ENCODE data around the gene GRN.
A peak's percentile ranks its signal among the peaks of the same experiment; 100 is the strongest.
"Not testable (repeated sequence)": the region's sequence is repeated elsewhere in the genome, so short reads cannot be mapped to it uniquely, and the experiment has no call there.

The GRN gene

GRCh38 chr17:44362459-44362948 lies 17.4 kb downstream of the GRN start:
- no peak for DNase-seq

- peak; percentile 43 to 71 for DNase-seq
Measured at GRCh38 chr17:44362949-44363612, 18.0 kb downstream of the GRN start.

GRCh38 chr17:44363613-44364159 lies 18.6 kb downstream of the GRN start, which contains the start of gene FAM171A2:
TSS of gene FAM171A2 (minus strand) at chr17:44363853. CDS start at chr17:44363714, 139 bp downstream.
- peak; percentile 66 to 75 for DNase-seq

GRCh38 chr17:44365051-44365450 lies 19.9 kb downstream of the GRN start:
- not testable (repeated sequence) for DNase-seq

DNA sequence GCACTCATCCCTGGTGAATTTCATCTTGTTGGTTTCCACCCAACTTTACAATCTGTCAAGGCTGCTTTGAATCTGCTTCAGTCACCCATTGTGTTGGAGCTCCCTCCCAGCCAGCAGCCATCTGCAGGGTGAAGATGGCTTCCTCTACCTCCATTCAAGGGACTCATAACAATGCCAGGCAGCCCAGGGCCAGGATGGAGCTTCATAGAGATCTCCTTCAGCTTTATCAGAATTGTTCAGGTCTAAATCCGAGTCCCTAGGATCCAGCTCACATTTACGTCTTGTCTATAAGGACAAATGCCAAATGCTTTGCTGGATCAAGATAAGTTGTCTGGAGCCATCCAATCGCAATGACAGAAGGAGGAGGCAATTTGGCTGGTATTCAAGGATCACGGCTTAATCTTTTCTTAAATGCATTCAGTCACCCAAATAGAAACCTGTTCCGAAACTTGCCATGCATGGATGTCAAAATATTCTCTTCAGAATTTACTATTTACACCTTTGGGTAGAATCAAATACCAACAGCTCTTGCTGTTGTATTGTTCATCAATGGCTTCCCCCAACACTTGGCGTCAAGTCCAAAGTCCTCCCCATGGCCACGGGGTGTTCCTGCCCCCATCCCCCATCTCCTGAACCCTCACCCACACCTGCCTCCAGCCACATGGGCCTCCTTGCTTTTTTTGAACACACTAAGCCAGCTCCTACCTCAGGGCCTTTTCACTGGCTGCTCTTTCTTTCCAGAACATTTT lies 22.3 kb downstream of the GRN start:
- DNase-seq, result no peak

DNA sequence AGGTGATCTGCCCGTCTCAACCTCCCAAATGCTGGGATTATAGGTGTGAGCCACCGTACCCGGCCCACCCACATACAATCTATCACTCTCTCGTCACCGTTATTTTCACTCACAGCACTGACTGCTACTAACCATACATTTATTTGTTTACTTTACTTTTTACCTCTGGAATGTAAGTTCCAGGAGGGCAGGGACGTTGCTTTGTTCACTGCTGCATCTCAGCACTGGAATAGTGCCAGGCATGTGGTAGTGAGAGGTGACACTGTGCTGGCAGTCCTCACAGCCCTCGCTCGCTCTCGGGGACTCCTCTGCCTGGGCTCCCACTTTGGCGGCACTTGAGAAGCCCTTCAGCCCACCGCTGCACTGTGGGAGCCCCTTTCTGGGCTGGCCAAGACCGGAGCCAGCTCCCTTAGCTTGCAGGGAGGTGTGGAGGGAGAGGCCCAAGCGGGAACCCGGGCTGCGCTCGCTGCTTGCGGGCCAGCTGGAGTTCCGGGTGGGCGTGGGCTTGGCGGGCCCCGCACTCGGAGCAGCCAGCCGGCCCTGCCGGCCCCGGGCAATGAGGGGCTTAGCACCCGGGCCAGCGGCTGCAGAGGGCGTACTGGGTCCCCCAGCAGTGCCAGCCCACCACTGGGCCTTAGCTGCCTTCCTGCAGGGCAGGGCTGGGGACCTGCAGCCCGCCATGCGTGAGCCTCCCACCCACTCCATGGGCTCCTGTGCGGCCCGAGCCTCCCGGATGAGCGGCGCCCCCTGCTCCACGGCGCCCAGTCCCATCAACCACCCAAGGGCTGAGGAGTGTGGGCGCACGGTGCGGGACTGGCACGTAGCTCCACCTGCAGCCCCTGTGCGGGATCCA lies 23.5 kb downstream of the GRN start:
- DNase-seq, result not testable (repeated sequence)

DNA sequence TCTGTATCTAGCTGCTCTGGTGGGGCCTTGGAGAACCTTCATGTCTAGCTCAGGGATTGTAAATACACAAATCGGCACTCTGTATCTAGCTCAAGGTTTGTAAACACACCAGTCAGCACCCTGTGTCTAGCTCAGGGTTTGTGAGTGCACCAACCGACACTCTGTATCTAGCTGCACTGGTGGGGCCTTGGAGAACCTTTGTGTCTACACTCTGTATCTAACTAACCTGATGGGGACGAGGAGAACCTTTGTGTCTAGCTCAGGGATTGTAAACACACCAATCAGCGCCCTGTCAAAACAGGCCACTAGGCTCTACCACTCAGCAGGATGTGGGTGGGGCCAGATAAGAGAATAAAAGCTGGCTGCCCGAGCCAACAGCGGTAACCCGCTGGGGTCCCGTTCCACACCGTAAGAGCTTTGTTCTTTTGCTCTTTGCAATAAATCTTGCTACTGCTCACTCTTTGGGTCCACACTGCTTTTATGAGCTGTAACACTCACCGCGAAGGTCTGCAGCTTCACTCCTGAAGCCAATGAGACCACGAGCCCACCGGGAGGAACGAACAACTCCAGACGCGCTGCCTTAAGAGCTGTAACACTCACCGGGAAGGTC lies 24.4 kb downstream of the GRN start:
- not testable (repeated sequence) for DNase-seq

DNA sequence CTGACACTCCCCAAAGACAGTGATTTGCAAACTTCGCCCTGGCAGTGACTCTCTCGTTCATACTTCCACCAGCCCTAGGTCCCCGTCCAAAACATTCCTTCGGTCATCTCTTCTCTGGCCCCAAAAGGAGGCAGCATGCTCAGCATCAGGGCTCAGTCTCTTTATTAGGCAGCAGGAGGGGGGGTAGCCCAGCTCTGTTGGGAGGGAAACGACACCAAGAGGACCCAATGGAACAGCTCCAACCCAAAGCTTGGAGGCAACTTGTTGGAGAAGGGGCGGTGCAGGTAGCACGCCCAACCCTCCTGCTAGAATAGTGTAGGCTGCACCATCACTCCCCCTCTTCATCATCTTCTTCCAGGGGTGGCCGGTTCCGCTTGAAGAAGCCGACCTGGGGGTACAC lies 26.9 kb downstream of the GRN start:
- no peak for DNase-seq

DNA sequence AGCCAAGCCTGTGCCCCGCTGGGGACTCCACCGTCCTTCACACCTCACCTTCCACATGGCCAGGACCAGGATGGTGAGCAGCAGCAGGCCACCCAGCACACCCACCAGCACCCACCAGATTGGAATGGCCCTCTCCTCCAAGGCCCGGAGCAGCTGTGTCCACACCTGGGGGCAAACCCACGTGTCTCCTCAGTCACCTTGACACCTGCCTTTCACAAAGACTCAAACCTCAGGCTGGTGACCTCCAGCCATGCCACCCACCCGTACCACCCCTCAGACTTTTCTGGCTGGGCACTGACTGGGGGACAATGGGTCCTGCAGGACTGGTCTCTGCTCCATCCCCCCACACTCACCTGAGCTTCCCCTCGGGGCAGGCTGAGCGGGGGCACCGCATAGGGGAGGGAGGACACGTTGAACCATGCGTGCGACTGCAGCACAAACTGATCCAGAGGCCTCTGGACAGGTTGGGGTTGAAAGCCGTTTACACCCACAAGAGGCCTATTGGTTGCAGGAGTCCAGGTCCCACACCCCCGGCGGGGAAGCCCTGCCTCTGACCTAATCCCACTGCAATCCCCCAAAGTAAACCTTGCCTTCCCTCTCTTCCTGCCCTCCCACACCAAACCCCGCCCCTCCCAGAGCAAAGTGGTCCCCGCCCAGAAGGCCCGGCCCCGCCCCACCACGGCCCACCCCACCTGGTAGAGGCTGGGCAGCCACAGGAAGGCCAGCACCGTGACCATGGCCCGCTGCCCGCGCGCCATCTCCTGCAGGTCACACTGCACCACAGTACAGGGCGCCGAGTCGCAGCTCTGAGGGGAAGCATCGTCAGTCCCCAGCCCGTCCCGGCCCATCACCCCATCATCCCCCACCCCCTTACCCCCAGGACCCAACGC lies 29.4 kb downstream of the GRN start:
- DNase-seq, result no peak

GRCh38 chr17:44375196-44376017 lies 30.3 kb downstream of the GRN start:
- no peak for DNase-seq

GRCh38 chr17:44376124-44376523 lies 31.0 kb downstream of the GRN start:
- DNase-seq, result no peak

DNA sequence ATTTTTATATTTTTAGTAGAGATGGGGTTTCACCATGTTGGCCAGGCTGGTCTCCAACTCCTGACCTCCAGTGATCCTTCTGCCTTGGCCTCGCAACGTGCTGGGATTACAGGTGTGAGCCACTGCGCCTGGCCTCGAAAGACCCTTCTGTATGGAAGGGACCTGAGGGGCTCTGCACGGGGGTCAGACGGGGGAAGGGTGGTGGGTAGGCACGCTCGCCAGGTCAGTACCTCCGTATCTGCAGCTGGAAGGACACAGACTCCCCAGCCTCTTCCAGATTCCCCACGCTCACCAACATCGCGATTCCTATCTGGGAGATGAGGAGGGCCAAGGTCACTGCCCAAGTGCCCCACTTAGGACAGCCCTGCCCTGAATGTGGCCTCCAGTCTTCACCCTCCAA lies 31.7 kb downstream of the GRN start:
- DNase-seq, result no peak

- DNase-seq, result no peak
Measured at GRCh38 chr17:44378171-44378705, 33.1 kb downstream of the GRN start.

DNA sequence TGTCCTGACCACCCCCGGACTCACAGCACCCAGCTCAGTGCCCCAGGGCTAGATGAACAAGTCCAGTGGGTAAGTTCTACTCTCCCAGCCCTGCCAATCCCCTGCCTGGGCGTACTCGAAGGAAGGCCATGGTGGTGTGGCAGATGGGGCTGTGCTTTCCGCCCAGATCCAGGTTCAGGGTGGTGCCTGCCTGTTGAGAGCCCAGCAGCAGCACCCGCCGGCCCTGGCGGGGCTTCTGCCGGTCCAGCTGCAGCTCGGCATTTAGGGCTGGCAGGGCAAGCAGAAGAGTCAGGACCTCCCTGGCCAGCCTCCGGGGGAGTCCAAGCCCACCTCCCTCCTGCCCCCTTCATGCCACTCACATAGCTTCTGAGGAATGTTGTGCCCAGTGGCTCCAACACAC lies 34.8 kb downstream of the GRN start:
- no peak for DNase-seq

DNA sequence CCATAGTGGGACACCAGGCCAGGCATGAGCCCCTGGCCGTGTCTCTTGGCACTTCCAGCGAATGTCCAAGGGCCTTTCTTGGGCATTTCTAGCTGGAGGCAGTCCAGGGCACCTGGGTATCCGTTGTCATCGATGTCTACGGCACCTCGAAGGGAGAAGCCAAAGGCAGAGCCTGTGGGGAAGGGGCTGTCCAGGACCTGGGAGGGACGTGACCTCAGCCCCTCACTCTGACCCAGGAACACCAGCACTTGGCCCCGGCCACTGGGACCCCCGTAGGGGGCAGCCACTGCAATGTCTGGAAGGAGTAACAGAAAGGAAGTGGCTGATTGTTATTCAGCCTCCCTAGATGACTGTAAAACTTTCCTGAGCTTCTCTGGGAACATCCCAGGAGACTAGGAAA lies 35.7 kb downstream of the GRN start:
- DNase-seq, result no peak

GRCh38 chr17:44381810-44382305 lies 36.8 kb downstream of the GRN start:
- no peak for DNase-seq

- no peak for DNase-seq
Measured at GRCh38 chr17:44382917-44383316, 37.8 kb downstream of the GRN start.

- DNase-seq, result no peak
Measured at GRCh38 chr17:44383363-44383762, 38.3 kb downstream of the GRN start.

- no peak for DNase-seq
Measured at GRCh38 chr17:44383861-44384260, 38.8 kb downstream of the GRN start.

DNA sequence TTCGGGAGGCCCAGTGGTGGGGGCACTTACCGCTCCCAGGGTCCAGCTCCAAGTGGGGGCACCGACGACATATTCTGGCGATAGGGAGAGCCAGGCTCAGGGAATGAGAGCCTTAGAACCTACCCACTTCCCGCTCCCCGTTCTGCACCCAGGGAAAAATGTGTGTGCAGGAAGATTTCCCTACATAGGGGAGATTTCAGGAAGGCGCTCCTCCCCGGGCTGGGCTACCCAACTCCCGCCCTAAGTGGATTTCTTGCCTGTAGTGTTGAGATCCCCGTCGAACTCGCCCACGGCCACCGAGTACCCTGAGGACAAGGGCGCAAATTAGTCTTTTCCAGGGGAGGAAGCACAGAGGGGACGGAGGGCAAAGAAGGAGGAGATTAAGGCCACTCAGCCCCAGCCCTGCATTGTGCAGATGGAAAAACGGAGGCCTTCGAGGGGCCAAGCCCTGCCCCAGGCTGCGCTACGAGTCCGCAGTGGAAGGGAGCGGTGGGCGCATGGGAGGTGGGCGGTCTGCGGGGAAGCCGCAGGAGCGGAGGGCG lies 39.2 kb downstream of the GRN start:
- no peak for DNase-seq

Measured in NCI-H2081 (cell line).